ENCODE results near the gene SLC6A12.

SLC6A12 gene

GRCh38 chr12:224330-224729 is 10.4 kb upstream of the SLC6A12 start:
- no peak for DNase-seq (ENCODE audit: extremely low read depth, low read depth)
- TF ChIP-seq, protein P1, sequence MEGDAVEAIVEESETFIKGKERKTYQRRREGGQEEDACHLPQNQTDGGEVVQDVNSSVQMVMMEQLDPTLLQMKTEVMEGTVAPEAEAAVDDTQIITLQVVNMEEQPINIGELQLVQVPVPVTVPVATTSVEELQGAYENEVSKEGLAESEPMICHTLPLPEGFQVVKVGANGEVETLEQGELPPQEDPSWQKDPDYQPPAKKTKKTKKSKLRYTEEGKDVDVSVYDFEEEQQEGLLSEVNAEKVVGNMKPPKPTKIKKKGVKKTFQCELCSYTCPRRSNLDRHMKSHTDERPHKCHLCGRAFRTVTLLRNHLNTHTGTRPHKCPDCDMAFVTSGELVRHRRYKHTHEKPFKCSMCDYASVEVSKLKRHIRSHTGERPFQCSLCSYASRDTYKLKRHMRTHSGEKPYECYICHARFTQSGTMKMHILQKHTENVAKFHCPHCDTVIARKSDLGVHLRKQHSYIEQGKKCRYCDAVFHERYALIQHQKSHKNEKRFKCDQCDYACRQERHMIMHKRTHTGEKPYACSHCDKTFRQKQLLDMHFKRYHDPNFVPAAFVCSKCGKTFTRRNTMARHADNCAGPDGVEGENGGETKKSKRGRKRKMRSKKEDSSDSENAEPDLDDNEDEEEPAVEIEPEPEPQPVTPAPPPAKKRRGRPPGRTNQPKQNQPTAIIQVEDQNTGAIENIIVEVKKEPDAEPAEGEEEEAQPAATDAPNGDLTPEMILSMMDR (IDR thresholded peaks at IDR 0.05; ENCODE audit: low read depth, low read length, missing control alignments) = no peak
- H3K4me3 ChIP-seq (replicated peaks; ENCODE audit: low read depth, low read length) = no peak overlapping the region

DNA sequence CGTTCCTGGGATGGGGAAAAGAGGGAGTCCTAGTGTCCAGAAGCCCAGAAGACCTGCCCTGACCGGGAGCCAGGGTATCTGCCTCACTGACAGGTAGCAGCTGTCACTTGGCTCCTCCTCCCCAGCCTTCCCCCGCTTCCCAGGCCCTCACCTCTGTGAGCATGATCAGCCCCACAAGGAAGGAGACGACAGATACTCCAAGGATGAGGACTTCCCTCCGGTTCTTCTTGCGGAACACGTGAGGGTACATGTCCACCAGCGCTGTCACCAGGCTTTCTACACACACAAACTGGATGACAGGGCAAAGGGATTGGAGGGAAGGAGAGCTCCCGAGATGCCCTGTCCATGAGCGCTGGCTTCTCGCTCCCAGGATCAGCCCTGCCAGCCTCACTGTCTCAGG is 9.9 kb upstream of the SLC6A12 start:
- TF ChIP-seq, protein P1 (IDR thresholded peaks at IDR 0.05; ENCODE audit: low read depth, low read length, missing control alignments) = no peak
- no peak overlapping the region for H3K4me3 ChIP-seq (replicated peaks; ENCODE audit: low read depth, low read length)
- no peak for DNase-seq (ENCODE audit: extremely low read depth, low read depth)

DNA sequence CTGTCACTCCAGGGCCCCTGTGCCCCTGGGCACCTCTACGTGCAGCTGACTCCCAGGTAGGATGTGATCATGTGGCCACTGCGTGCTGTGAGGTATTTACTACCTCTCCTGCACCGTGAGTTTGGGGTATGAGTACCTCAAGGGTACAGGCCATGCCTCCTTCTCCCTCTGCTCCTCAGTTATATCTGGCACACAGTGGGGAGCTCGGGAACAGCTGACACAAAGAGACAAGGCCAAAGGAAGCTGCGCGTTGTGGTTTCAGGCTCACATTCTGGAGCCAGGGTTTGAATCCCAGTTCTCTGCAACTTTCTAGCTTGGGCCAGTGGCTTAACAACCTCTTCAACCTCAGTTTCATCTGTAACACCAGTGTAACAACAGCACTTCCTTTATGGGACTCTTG is 7.8 kb upstream of the SLC6A12 start:
- H3K4me3 ChIP-seq (replicated peaks; ENCODE audit: low read depth, low read length) = no peak overlapping the region
- TF ChIP-seq, protein P1 (IDR thresholded peaks at IDR 0.05; ENCODE audit: low read depth, low read length, missing control alignments) = no peak
- no peak for DNase-seq (ENCODE audit: extremely low read depth, low read depth)

DNA sequence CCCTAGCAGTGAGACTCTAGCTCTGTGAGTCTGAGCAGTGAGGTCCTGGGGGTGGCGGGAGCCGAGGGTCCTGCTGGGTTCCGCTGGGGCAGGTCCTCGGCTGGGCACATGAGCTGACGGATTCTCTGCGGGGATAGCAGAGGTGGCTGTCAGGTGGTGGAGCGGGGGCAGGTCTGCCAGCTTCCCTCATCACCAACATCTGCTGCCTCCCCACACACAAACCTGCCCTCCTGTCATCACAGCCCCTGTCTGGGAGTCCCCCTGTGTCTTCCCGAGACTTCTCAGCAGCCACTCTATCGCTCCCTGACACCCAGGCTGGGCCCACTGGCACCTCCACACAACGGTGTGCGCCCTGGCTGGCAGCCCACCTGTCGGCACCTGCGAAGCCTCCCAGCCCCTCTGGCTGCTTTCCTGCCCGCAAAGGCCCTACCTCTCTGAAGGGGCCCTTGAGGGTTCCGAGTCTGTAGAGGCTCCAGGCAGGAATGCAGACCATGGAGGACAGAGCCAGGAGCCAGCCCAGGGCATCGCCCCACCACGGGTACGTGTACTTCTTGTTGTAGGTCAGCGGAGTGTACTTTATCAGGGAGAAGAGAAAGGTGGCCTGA is 7.1 kb upstream of the SLC6A12 start:
- no peak for DNase-seq (ENCODE audit: extremely low read depth, low read depth)
- TF ChIP-seq, protein P1 (IDR thresholded peaks at IDR 0.05; ENCODE audit: low read depth, low read length, missing control alignments) = no peak
- H3K4me3 ChIP-seq (replicated peaks; ENCODE audit: low read depth, low read length) = no peak overlapping the region

DNA sequence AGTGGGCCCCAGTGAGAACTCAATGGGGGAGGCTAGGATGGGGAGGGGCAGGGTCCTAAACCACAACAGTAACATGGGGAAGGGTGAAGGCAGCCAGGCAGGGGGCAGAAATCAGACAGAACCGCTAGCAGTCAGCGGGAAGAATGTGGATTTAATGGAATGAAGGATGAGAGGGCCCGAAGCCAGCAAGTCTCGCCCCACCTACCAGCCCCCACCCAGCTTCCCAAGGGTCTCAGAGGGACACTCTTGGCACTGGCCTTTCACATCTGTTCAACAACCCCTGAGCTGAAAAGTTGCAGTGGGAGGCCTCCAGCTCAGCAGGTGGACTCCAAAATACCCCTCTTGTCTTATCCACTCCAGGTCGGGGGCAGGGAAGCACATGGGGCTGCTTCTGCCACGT is 6.5 kb upstream of the SLC6A12 start:
- DNase-seq (ENCODE audit: extremely low read depth, low read depth) = no peak
- H3K4me3 ChIP-seq (replicated peaks; ENCODE audit: low read depth, low read length) = no peak overlapping the region
- TF ChIP-seq, protein P1 (IDR thresholded peaks at IDR 0.05; ENCODE audit: low read depth, low read length, missing control alignments) = no peak

- peak; percentile 17 for DNase-seq (ENCODE audit: extremely low read depth, low read depth)
- H3K4me3 ChIP-seq (replicated peaks; ENCODE audit: low read depth, low read length) = no peak overlapping the region
- TF ChIP-seq, protein P1 (IDR thresholded peaks at IDR 0.05; ENCODE audit: low read depth, low read length, missing control alignments) = peak; percentile 82
These were observed 6.0 kb upstream of the SLC6A12 start for GRCh38 chr12:219891-220352.
